GM21526 (cell line): ENCODE results near the gene MAD2L1BP.
"Not testable (repeated sequence)": the region's sequence is repeated elsewhere in the genome, so short reads cannot be mapped to it uniquely, and the experiment has no call there.

Source experiments
- ATAC-seq: cut with Tn5 transposase; IDR thresholded peaks from one replicate; pipeline ENCODE4 v1.9.1; 2021; ENCODE audit warnings: moderate library complexity; ENCODE audit not compliant: unreplicated experiment, low FRiP score

MAD2L1BP gene

GRCh38 chr6:43635387-43636307 is at the start of gene MAD2L1BP:
Gene MAD2L1BP (plus strand): TSS chr6:43635840. CDS start chr6:43635876, 36 bp downstream.
- peak; percentile 67 for ATAC-seq

- no peak for ATAC-seq
Observed at GRCh38 chr6:43588194-43588593, 47.4 kb upstream of the MAD2L1BP start.

- not testable (repeated sequence) for ATAC-seq
Observed at GRCh38 chr6:43589564-43589963, 46.1 kb upstream of the MAD2L1BP start.

GRCh38 chr6:43593938-43594337 is 41.7 kb upstream of the MAD2L1BP start:
- ATAC-seq: no peak

GRCh38 chr6:43600595-43600994 is 35.0 kb upstream of the MAD2L1BP start:
- ATAC-seq: no peak

- no peak for ATAC-seq
Observed at GRCh38 chr6:43604174-43604573, 31.5 kb upstream of the MAD2L1BP start.

GRCh38 chr6:43606019-43606418 is 29.6 kb upstream of the MAD2L1BP start:
- ATAC-seq: no peak

GRCh38 chr6:43608310-43608763 is 27.3 kb upstream of the MAD2L1BP start:
- ATAC-seq: no peak

GRCh38 chr6:43608807-43609206 is 26.8 kb upstream of the MAD2L1BP start:
- ATAC-seq: no peak

- ATAC-seq: no peak
Observed at GRCh38 chr6:43609402-43609801, 26.2 kb upstream of the MAD2L1BP start.

GRCh38 chr6:43610431-43610830 is 25.2 kb upstream of the MAD2L1BP start:
- ATAC-seq: no peak

- ATAC-seq: no peak
Observed at GRCh38 chr6:43613721-43614395, 21.8 kb upstream of the MAD2L1BP start.

GRCh38 chr6:43614396-43614730 is 21.3 kb upstream of the MAD2L1BP start:
- ATAC-seq: no peak

- ATAC-seq: no peak
Observed at GRCh38 chr6:43616725-43617472, 18.7 kb upstream of the MAD2L1BP start.

- no peak for ATAC-seq
Observed at GRCh38 chr6:43621078-43621835, 14.4 kb upstream of the MAD2L1BP start.

- ATAC-seq: no peak
Observed at GRCh38 chr6:43621836-43622180, 13.8 kb upstream of the MAD2L1BP start.

- ATAC-seq: no peak
Observed at GRCh38 chr6:43622541-43622940, 13.1 kb upstream of the MAD2L1BP start.

- ATAC-seq: no peak
Observed at GRCh38 chr6:43623880-43624785, 11.5 kb upstream of the MAD2L1BP start.

GRCh38 chr6:43624786-43625288 is 10.8 kb upstream of the MAD2L1BP start:
- ATAC-seq: no peak
